Measurements from ENCODE around the gene CTSG.
"Not testable (repeated sequence)": the region's sequence is repeated elsewhere in the genome, so short reads cannot be mapped to it uniquely, and the experiment has no call there.

Gene CTSG

GRCh38 chr14:24576182-24576581 is at the start of gene CTSG:
Gene CTSG, minus strand, starts transcription at chr14:24576250. Its CDS starts 27 bp downstream, at chr14:24576223.
- no peak for DNase-seq

GRCh38 chr14:24613747-24614146 is 37.7 kb upstream of the CTSG start:
- DNase-seq, result no peak

- DNase-seq, result no peak
These were observed 37.2 kb upstream of the CTSG start for GRCh38 chr14:24613241-24613640.

GRCh38 chr14:24612196-24612595 is 36.1 kb upstream of the CTSG start:
- DNase-seq, result peak; percentile 21

GRCh38 chr14:24609655-24610344 is 33.8 kb upstream of the CTSG start, which contains the start of gene GZMH:
Gene GZMH, minus strand, starts transcription at chr14:24609685. Its CDS starts 72 bp downstream, at chr14:24609613.
- no peak for DNase-seq

GRCh38 chr14:24607635-24608514 is 31.8 kb upstream of the CTSG start:
- no peak for DNase-seq

GRCh38 chr14:24607081-24607480 is 31.0 kb upstream of the CTSG start:
- no peak for DNase-seq

GRCh38 chr14:24606297-24606696 is 30.2 kb upstream of the CTSG start:
- DNase-seq, result no peak

GRCh38 chr14:24605435-24606190 is 29.6 kb upstream of the CTSG start:
- DNase-seq, result peak; percentile 36

GRCh38 chr14:24597403-24597802 is 21.4 kb upstream of the CTSG start:
- DNase-seq, result no peak

- DNase-seq, result no peak
These were observed 19.2 kb upstream of the CTSG start for GRCh38 chr14:24595073-24595808.

GRCh38 chr14:24591004-24591403 is 15.0 kb upstream of the CTSG start:
- DNase-seq, result not testable (repeated sequence)

- not testable (repeated sequence) for DNase-seq
These were observed 8.4 kb upstream of the CTSG start for GRCh38 chr14:24584402-24584801.

GRCh38 chr14:24578558-24578957 is 2.5 kb upstream of the CTSG start:
- DNase-seq, result no peak

GRCh38 chr14:24576771-24577170 is 721 bp upstream of the CTSG start:
- no peak for DNase-seq

GRCh38 chr14:24574206-24574774 is 1.8 kb downstream of the CTSG start:
- no peak for DNase-seq

- DNase-seq, result no peak
These were observed 9.7 kb downstream of the CTSG start for GRCh38 chr14:24566318-24566717.

GRCh38 chr14:24565766-24566165 is 10.3 kb downstream of the CTSG start:
- DNase-seq, result no peak

- DNase-seq, result no peak
These were observed 12.5 kb downstream of the CTSG start for GRCh38 chr14:24563505-24563904.

GRCh38 chr14:24556756-24557155 is 19.3 kb downstream of the CTSG start:
- no peak for DNase-seq

GRCh38 chr14:24549064-24549463 is 27.0 kb downstream of the CTSG start:
- DNase-seq, result not testable (repeated sequence)

- no peak for DNase-seq
These were observed 33.6 kb downstream of the CTSG start for GRCh38 chr14:24542346-24542936.

All from NCI-H69 (cell line).